ENCODE data around the gene FOXI3. TPM values are rescaled to one million over a fixed set of nuclear protein-coding genes. Genes with fewer than 3 reads are reported as not detected.
"Not testable (repeated sequence)": the region's sequence is repeated elsewhere in the genome, so short reads cannot be mapped to it uniquely, and the experiment has no call there.

The FOXI3 gene
- total RNA-seq, 1 donor from 2014 or later: 0.17 TPM

DNA sequence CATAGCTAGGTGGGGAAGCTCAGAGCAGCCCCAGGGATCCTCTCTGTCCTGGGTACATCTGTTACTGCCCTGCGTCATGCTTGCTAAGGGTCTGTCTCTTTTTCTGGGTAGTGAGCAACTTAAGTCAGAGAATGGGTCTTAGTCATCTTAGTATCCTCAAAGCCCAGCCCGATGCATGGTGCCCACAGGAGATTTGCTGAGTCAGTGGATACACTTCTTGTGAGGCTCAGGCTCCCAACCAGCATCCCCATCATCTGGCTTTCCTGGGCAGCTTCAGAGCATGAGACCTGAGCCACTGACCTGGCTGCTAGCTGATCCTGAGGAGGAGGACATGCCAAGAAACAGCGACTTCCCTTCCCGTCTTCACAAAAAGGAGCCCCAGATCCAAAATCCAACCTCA, 10.0 kb downstream of the FOXI3 start:
- DNase-seq (ENCODE audit: low read depth): no peak
- TF ChIP-seq, protein P1, sequence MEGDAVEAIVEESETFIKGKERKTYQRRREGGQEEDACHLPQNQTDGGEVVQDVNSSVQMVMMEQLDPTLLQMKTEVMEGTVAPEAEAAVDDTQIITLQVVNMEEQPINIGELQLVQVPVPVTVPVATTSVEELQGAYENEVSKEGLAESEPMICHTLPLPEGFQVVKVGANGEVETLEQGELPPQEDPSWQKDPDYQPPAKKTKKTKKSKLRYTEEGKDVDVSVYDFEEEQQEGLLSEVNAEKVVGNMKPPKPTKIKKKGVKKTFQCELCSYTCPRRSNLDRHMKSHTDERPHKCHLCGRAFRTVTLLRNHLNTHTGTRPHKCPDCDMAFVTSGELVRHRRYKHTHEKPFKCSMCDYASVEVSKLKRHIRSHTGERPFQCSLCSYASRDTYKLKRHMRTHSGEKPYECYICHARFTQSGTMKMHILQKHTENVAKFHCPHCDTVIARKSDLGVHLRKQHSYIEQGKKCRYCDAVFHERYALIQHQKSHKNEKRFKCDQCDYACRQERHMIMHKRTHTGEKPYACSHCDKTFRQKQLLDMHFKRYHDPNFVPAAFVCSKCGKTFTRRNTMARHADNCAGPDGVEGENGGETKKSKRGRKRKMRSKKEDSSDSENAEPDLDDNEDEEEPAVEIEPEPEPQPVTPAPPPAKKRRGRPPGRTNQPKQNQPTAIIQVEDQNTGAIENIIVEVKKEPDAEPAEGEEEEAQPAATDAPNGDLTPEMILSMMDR (conservative IDR thresholded peaks at IDR 0.05; ENCODE audit: low read depth, low read length): no peak
- no peak overlapping the region for H3K4me3 ChIP-seq (ENCODE audit: low read depth, low read length)

- no peak for DNase-seq (ENCODE audit: low read depth)
- TF ChIP-seq, protein P1 (conservative IDR thresholded peaks at IDR 0.05; ENCODE audit: low read depth, low read length): no peak
- H3K4me3 ChIP-seq (ENCODE audit: low read depth, low read length): no peak overlapping the region
Measured at GRCh38 chr2:88442061-88442460, 10.4 kb downstream of the FOXI3 start.

GRCh38 chr2:88437010-88437409, 15.5 kb downstream of the FOXI3 start:
- TF ChIP-seq, protein P1 (conservative IDR thresholded peaks at IDR 0.05; ENCODE audit: low read depth, low read length): no peak
- no peak overlapping the region for H3K4me3 ChIP-seq (ENCODE audit: low read depth, low read length)
- no peak for DNase-seq (ENCODE audit: low read depth)

DNA sequence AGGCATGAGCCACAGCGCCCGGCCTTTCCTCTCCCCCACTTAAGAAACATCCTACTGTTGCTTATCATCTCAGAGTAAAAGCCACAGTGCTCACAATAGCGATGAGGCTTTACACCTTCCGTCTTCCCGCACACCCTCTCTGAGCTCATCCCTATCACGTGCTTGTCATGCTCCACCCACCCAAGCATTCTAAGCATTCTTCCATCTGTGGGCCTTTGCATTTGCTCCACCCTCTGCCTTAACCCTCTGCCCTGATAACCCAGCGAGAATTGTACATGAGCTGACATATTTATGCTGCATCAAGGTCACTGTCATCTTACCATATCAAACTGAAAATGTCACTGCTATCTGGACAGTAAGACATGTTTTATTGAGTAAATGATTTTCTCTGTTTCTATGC, 22.6 kb downstream of the FOXI3 start:
- TF ChIP-seq, protein P1 (conservative IDR thresholded peaks at IDR 0.05; ENCODE audit: low read depth, low read length): no peak
- H3K4me3 ChIP-seq (ENCODE audit: low read depth, low read length): no peak overlapping the region
- DNase-seq (ENCODE audit: low read depth): no peak

- H3K4me3 ChIP-seq (ENCODE audit: low read depth, low read length): no peak overlapping the region
- TF ChIP-seq, protein P1 (conservative IDR thresholded peaks at IDR 0.05; ENCODE audit: low read depth, low read length): no peak
- no peak for DNase-seq (ENCODE audit: low read depth)
Measured at GRCh38 chr2:88423733-88424132, 28.8 kb downstream of the FOXI3 start.

- H3K4me3 ChIP-seq (ENCODE audit: low read depth, low read length); DNase-seq (ENCODE audit: low read depth): not testable (repeated sequence)
Measured at GRCh38 chr2:88419051-88419450, 33.4 kb downstream of the FOXI3 start.

DNA sequence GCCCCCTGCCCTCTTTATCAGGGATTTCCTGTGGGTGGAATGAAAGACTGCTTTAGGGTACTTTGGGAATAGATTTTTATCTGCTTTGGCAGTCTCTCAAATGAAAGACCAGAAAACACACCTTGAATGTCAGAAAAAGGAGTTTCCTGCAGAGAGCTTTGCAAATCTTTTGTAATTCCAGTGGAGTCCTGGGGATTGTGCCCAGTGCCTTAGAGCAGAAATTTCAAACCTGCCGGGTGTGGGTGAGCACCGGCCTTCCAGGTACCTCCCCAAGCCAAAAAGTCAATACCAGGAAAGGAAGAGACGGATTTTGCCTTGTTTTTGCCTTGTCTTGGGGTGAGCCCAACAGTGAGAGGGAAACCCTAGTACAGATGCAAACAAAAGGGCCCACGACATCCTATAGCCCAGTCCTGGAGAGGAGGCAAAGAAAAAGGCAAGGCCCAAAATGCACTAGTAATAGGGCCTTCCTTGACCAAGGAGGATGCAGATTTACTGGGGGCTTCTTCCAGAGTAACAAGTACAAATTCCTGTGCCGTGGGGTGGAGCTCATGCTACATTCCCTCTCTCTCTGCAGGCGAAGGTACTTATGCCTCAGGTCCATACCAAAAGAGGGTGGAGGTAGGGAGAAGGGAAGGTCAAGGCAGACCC, 36.4 kb downstream of the FOXI3 start:
- TF ChIP-seq, protein P1 (conservative IDR thresholded peaks at IDR 0.05; ENCODE audit: low read depth, low read length): no peak
- no peak for DNase-seq (ENCODE audit: low read depth)
- H3K4me3 ChIP-seq (ENCODE audit: low read depth, low read length): no peak overlapping the region

DNA sequence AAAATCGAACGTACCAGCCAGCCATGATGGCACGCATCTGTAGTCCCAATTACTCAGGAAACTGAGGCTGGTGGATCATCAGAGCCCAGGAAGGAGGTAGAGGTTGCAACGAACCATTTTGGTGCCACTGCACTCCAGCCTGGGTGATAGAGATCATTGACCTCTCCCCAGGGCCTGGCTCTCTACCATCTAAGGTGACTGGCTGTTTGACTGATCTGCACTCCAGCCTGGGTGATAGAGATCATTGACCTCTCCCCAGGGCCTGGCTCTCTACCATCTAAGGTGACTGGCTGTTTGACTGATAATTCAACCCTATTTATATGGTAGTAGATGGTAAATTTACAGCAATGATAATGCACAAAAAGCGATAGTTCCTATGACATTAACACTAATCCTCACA, 43.6 kb downstream of the FOXI3 start:
- DNase-seq (ENCODE audit: low read depth); H3K4me3 ChIP-seq (ENCODE audit: low read depth, low read length): not testable (repeated sequence)

Data from epithelial cell of proximal tubule (primary cell).